ENCODE results near the gene PTGFR.

DNA sequence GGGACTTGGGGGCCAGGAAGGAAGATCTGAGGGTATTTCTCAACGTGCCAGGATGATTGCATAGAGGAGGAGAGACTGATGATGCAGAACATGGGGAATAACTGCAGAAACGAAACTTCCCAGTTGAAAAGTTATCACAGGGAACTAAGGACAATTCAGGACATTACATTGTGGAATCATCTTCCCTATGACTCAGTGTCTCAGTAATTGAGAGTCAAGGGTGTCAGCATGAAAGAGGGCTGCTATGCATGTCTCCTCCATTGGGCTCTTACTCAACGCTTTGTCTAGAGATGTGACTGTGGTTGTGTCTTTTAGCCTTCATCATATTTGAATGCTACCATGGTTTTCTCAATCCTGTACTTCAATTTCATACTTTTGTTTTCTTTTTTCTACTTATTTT, 48.9 kb upstream of the PTGFR start:
- TF ChIP-seq, protein P1, sequence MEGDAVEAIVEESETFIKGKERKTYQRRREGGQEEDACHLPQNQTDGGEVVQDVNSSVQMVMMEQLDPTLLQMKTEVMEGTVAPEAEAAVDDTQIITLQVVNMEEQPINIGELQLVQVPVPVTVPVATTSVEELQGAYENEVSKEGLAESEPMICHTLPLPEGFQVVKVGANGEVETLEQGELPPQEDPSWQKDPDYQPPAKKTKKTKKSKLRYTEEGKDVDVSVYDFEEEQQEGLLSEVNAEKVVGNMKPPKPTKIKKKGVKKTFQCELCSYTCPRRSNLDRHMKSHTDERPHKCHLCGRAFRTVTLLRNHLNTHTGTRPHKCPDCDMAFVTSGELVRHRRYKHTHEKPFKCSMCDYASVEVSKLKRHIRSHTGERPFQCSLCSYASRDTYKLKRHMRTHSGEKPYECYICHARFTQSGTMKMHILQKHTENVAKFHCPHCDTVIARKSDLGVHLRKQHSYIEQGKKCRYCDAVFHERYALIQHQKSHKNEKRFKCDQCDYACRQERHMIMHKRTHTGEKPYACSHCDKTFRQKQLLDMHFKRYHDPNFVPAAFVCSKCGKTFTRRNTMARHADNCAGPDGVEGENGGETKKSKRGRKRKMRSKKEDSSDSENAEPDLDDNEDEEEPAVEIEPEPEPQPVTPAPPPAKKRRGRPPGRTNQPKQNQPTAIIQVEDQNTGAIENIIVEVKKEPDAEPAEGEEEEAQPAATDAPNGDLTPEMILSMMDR (IDR thresholded peaks at IDR 0.05; ENCODE audit: low read depth, low read length, missing input control), result no peak
- TF ChIP-seq SP1 (IDR thresholded peaks at IDR 0.05), result no peak
- no peak for TF ChIP-seq JUND (IDR thresholded peaks at IDR 0.05)
- TF ChIP-seq, protein P2, sequence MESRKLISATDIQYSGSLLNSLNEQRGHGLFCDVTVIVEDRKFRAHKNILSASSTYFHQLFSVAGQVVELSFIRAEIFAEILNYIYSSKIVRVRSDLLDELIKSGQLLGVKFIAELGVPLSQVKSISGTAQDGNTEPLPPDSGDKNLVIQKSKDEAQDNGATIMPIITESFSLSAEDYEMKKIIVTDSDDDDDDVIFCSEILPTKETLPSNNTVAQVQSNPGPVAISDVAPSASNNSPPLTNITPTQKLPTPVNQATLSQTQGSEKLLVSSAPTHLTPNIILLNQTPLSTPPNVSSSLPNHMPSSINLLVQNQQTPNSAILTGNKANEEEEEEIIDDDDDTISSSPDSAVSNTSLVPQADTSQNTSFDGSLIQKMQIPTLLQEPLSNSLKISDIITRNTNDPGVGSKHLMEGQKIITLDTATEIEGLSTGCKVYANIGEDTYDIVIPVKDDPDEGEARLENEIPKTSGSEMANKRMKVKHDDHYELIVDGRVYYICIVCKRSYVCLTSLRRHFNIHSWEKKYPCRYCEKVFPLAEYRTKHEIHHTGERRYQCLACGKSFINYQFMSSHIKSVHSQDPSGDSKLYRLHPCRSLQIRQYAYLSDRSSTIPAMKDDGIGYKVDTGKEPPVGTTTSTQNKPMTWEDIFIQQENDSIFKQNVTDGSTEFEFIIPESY (IDR thresholded peaks at IDR 0.05), result no peak
- TF ChIP-seq FOXA1 (IDR thresholded peaks at IDR 0.05), result no peak
- TF ChIP-seq, protein P3, sequence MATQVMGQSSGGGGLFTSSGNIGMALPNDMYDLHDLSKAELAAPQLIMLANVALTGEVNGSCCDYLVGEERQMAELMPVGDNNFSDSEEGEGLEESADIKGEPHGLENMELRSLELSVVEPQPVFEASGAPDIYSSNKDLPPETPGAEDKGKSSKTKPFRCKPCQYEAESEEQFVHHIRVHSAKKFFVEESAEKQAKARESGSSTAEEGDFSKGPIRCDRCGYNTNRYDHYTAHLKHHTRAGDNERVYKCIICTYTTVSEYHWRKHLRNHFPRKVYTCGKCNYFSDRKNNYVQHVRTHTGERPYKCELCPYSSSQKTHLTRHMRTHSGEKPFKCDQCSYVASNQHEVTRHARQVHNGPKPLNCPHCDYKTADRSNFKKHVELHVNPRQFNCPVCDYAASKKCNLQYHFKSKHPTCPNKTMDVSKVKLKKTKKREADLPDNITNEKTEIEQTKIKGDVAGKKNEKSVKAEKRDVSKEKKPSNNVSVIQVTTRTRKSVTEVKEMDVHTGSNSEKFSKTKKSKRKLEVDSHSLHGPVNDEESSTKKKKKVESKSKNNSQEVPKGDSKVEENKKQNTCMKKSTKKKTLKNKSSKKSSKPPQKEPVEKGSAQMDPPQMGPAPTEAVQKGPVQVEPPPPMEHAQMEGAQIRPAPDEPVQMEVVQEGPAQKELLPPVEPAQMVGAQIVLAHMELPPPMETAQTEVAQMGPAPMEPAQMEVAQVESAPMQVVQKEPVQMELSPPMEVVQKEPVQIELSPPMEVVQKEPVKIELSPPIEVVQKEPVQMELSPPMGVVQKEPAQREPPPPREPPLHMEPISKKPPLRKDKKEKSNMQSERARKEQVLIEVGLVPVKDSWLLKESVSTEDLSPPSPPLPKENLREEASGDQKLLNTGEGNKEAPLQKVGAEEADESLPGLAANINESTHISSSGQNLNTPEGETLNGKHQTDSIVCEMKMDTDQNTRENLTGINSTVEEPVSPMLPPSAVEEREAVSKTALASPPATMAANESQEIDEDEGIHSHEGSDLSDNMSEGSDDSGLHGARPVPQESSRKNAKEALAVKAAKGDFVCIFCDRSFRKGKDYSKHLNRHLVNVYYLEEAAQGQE (IDR thresholded peaks at IDR 0.05), result no peak
- TF ChIP-seq, protein P4, sequence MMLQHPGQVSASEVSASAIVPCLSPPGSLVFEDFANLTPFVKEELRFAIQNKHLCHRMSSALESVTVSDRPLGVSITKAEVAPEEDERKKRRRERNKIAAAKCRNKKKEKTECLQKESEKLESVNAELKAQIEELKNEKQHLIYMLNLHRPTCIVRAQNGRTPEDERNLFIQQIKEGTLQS (IDR thresholded peaks at IDR 0.05), result no peak
